Measurements from ENCODE around the gene BUB3. TPM values are rescaled to one million over a fixed set of nuclear protein-coding genes. Genes with fewer than 3 reads are reported as not detected.
"Not testable (repeated sequence)": the region's sequence is repeated elsewhere in the genome, so short reads cannot be mapped to it uniquely, and the experiment has no call there.

The BUB3 gene
- total and polyA plus RNA-seq, 4 donors, result 40.6 to 61.4 (median 48.4) TPM

GRCh38 chr10:123157210-123157609 lies 3.0 kb downstream of the BUB3 start:
- H3K4me3 ChIP-seq (ENCODE audit: low read length in 2 of 2), result no peak overlapping the region
- no peaks in the 10 kb centered on the region for H3K27me3 ChIP-seq (ENCODE audit: control insufficient read depth in 1 of 2, insufficient read depth in 2 of 2, low read length in 1 of 2)
- no peaks in the 10 kb centered on the region for H3K4me1 ChIP-seq (ENCODE audit: control insufficient read depth in 1 of 2, insufficient read depth in 2 of 2, low read length in 2 of 2)
- WGBS, 2 donors, result 79 to 82% methylated on average over 3 of the region's 3 CpGs
- H3K27ac ChIP-seq (ENCODE audit: low read depth in 1 of 2, low read length in 2 of 2), result no peak overlapping the region
- H3K9me3 ChIP-seq (ENCODE audit: control insufficient read depth, low read length), result no peaks in the 10 kb centered on the region
- intact Hi-C loops (cut with DNase I), result loop anchor here (10.0 kb wide), 3 partner anchors 152 to 1308 kb away; partner anchors contain the start of genes ACADSB (in 1 of the 2), IKZF5 (in 1 of the 2), LHPP (in 1 of the 2) and PSTK (in 1 of the 2)
- H3K36me3 ChIP-seq (ENCODE audit: control insufficient read depth in 1 of 2, insufficient read depth in 2 of 2, low read length in 1 of 2), result peaks cover 0 to 5% of the 10 kb centered on the region in 2 donors
- DNase-seq (no peak), ATAC-seq (ENCODE audit: low FRiP score) (no peak)

DNA sequence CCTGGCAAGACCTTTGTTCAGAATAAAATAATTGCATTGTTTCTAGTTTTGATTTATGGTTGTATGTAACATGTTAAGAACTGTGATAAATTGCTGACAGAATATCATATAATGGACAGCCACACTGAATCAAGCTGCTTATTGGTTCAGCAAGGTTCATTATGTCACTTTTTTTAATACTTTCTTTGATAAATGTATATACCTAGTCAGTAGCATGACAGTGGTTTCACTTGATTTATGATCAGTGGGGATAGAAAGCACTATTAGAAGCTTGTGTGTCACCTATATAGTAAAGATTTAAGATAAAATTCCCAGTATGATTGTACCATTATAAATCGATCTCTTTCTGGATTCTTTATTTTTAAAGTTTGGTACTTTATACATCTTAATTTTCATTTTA lies 4.5 kb downstream of the BUB3 start:
- H3K27ac ChIP-seq (ENCODE audit: low read depth in 1 of 2, low read length in 2 of 2), result no peak overlapping the region
- no peak overlapping the region for H3K4me3 ChIP-seq (ENCODE audit: low read length in 2 of 2)
- intact Hi-C loops (cut with DNase I), result loop anchor here (10.0 kb wide), 3 partner anchors 154 to 1306 kb away; partner anchors contain the start of genes ACADSB (in 1 of the 2), IKZF5 (in 1 of the 2), LHPP (in 1 of the 2) and PSTK (in 1 of the 2)
- DNase-seq, result no peak
- 90 to 94% methylated on average over 1 of the region's 1 CpG for WGBS, 2 donors
- no peaks in the 10 kb centered on the region for H3K4me1 ChIP-seq (ENCODE audit: control insufficient read depth in 1 of 2, insufficient read depth in 2 of 2, low read length in 2 of 2)
- no peak for ATAC-seq (ENCODE audit: low FRiP score)
- no peaks in the 10 kb centered on the region for H3K9me3 ChIP-seq (ENCODE audit: control insufficient read depth, low read length)
- H3K27me3 ChIP-seq (ENCODE audit: control insufficient read depth in 1 of 2, insufficient read depth in 2 of 2, low read length in 1 of 2), result no peaks in the 10 kb centered on the region
- peaks cover 3 to 11% of the 10 kb centered on the region in 2 donors for H3K36me3 ChIP-seq (ENCODE audit: control insufficient read depth in 1 of 2, insufficient read depth in 2 of 2, low read length in 1 of 2)

- Histone ChIP-seq H3K4me1 (ENCODE audit: control insufficient read depth in 1 of 2, insufficient read depth in 2 of 2, low read length in 2 of 2) (no peaks in the 10 kb centered on the region), H3K36me3 (ENCODE audit: control insufficient read depth in 1 of 2, insufficient read depth in 2 of 2, low read length in 1 of 2) (peaks cover 3 to 11% of the 10 kb centered on the region in 2 donors), H3K9me3 (ENCODE audit: control insufficient read depth, low read length) (no peaks in the 10 kb centered on the region), H3K27ac (ENCODE audit: low read depth in 1 of 2, low read length in 2 of 2) (no peak overlapping the region), H3K27me3 (ENCODE audit: control insufficient read depth in 1 of 2, insufficient read depth in 2 of 2, low read length in 1 of 2) (no peaks in the 10 kb centered on the region), H3K4me3 (ENCODE audit: low read length in 2 of 2) (no peak overlapping the region)
- DNase-seq (no peak), ATAC-seq (ENCODE audit: low FRiP score) (no peak)
- 89 to 90% methylated on average over 11 of the region's 11 CpGs for whole genome bisulfite sequencing, 2 donors
- intact Hi-C loops (cut with DNase I), result no loop called here
Observed at GRCh38 chr10:123160311-123160980, 6.2 kb downstream of the BUB3 start.

DNA sequence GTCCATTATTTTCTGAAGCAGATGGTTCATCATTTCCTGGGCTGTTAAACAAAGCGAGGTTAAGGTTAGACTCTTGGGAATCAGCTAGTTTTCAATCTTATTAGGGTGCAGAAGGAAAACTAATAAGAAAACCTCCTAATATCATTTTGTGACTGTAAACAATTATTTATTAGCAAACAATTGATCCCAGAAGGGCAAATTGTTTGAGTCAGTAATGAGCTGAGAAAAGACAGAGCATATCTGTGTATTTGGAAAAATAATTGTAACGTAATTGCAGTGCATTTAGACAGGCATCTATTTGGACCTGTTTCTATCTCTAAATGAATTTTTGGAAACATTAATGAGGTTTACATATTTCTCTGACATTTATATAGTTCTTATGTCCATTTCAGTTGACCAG lies 10.1 kb downstream of the BUB3 start:
- DNase-seq, result no peak
- intact Hi-C loops (cut with DNase I), result no loop called here
- H3K9me3 ChIP-seq (ENCODE audit: control insufficient read depth, low read length), result no peaks in the 10 kb centered on the region
- H3K4me1 ChIP-seq (ENCODE audit: control insufficient read depth in 1 of 2, insufficient read depth in 2 of 2, low read length in 2 of 2), result no peaks in the 10 kb centered on the region
- ATAC-seq (ENCODE audit: low FRiP score), result no peak
- H3K27me3 ChIP-seq (ENCODE audit: control insufficient read depth in 1 of 2, insufficient read depth in 2 of 2, low read length in 1 of 2), result no peaks in the 10 kb centered on the region
- no peak overlapping the region for H3K27ac ChIP-seq (ENCODE audit: low read depth in 1 of 2, low read length in 2 of 2)
- H3K4me3 ChIP-seq (ENCODE audit: low read length in 2 of 2), result no peak overlapping the region
- 93% methylated on average over 2 of the region's 2 CpGs for WGBS, 2 donors
- H3K36me3 ChIP-seq (ENCODE audit: control insufficient read depth in 1 of 2, insufficient read depth in 2 of 2, low read length in 1 of 2), result peaks cover 7 to 16% of the 10 kb centered on the region in 2 donors

GRCh38 chr10:123165445-123166072 lies 11.4 kb downstream of the BUB3 start:
- intact Hi-C loops (cut with DNase I), result no loop called here
- H3K4me1 ChIP-seq (ENCODE audit: control insufficient read depth in 1 of 2, insufficient read depth in 2 of 2, low read length in 2 of 2), result no peaks in the 10 kb centered on the region
- H3K9me3 ChIP-seq (ENCODE audit: control insufficient read depth, low read length), result no peaks in the 10 kb centered on the region
- ATAC-seq (ENCODE audit: low FRiP score) (no peak), DNase-seq (no peak)
- H3K27me3 ChIP-seq (ENCODE audit: control insufficient read depth in 1 of 2, insufficient read depth in 2 of 2, low read length in 1 of 2), result no peaks in the 10 kb centered on the region
- peaks cover 7 to 16% of the 10 kb centered on the region in 2 donors for H3K36me3 ChIP-seq (ENCODE audit: control insufficient read depth in 1 of 2, insufficient read depth in 2 of 2, low read length in 1 of 2)
- H3K4me3 ChIP-seq (ENCODE audit: low read length in 2 of 2), result no peak overlapping the region
- WGBS, 2 donors, result 75 to 78% methylated on average over 4 of the region's 4 CpGs
- no peak overlapping the region for H3K27ac ChIP-seq (ENCODE audit: low read depth in 1 of 2, low read length in 2 of 2)

DNA sequence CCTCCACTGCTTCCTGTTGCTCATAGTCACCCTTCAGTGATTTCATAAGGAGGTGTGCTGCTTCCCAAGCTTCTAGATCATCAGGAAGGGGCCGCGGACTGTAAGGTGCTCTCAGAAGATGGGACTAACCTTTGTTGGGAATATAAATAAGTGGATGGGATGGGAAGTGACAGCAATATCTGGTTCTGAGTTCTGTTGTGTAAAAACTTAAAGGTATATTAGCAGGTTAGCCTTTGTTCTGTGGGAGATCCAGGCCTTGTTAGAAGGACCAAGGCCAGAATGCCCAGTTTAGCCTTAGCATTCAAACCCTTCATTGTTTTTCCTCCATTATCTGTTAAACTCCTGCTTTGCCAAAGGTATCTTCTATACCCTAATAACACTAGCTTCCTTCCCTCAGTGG lies 12.4 kb downstream of the BUB3 start:
- Histone ChIP-seq H3K4me3 (ENCODE audit: low read length in 2 of 2) (no peak overlapping the region), H3K9me3 (ENCODE audit: control insufficient read depth, low read length) (no peaks in the 10 kb centered on the region), H3K27me3 (ENCODE audit: control insufficient read depth in 1 of 2, insufficient read depth in 2 of 2, low read length in 1 of 2) (no peaks in the 10 kb centered on the region), H3K36me3 (ENCODE audit: control insufficient read depth in 1 of 2, insufficient read depth in 2 of 2, low read length in 1 of 2) (peaks cover 7 to 16% of the 10 kb centered on the region in 2 donors), H3K27ac (ENCODE audit: low read depth in 1 of 2, low read length in 2 of 2) (no peak overlapping the region), H3K4me1 (ENCODE audit: control insufficient read depth in 1 of 2, insufficient read depth in 2 of 2, low read length in 2 of 2) (no peaks in the 10 kb centered on the region)
- no peak for ATAC-seq (ENCODE audit: low FRiP score)
- no peak for DNase-seq
- intact Hi-C loops (cut with DNase I), result no loop called here
- WGBS, 2 donors, result 94 to 98% methylated on average over 2 of the region's 2 CpGs

GRCh38 chr10:123170961-123171360 lies 16.8 kb downstream of the BUB3 start:
- 97 to 98% methylated on average over 4 of the region's 4 CpGs for WGBS, 2 donors
- no peak overlapping the region for H3K4me3 ChIP-seq (ENCODE audit: low read length in 2 of 2)
- DNase-seq, result no peak
- H3K36me3 ChIP-seq (ENCODE audit: control insufficient read depth in 1 of 2, insufficient read depth in 2 of 2, low read length in 1 of 2), result peaks cover 4 to 5% of the 10 kb centered on the region in 2 donors
- H3K4me1 ChIP-seq (ENCODE audit: control insufficient read depth in 1 of 2, insufficient read depth in 2 of 2, low read length in 2 of 2), result no peaks in the 10 kb centered on the region
- no peak overlapping the region for H3K27ac ChIP-seq (ENCODE audit: low read depth in 1 of 2, low read length in 2 of 2)
- ATAC-seq (ENCODE audit: low FRiP score), result no peak
- intact Hi-C loops (cut with DNase I), result no loop called here
- H3K9me3 ChIP-seq (ENCODE audit: control insufficient read depth, low read length), result no peaks in the 10 kb centered on the region
- no peaks in the 10 kb centered on the region for H3K27me3 ChIP-seq (ENCODE audit: control insufficient read depth in 1 of 2, insufficient read depth in 2 of 2, low read length in 1 of 2)

- 96% methylated on average over 10 of the region's 10 CpGs for WGBS, 2 donors
- intact Hi-C loops (cut with DNase I); H3K36me3 ChIP-seq (ENCODE audit: control insufficient read depth in 1 of 2, insufficient read depth in 2 of 2, low read length in 1 of 2): not testable (repeated sequence)
Observed at GRCh38 chr10:123171616-123172015, 17.4 kb downstream of the BUB3 start.

More at GRCh38 chr10:123171616-123172015, 17.4 kb downstream of the BUB3 start:
- H3K4me3 ChIP-seq (ENCODE audit: low read length in 2 of 2); H3K4me1 ChIP-seq (ENCODE audit: control insufficient read depth in 1 of 2, insufficient read depth in 2 of 2, low read length in 2 of 2); DNase-seq; H3K9me3 ChIP-seq (ENCODE audit: control insufficient read depth, low read length); H3K27me3 ChIP-seq (ENCODE audit: control insufficient read depth in 1 of 2, insufficient read depth in 2 of 2, low read length in 1 of 2); H3K27ac ChIP-seq (ENCODE audit: low read depth in 1 of 2, low read length in 2 of 2); ATAC-seq (ENCODE audit: low FRiP score): not testable (repeated sequence)
